PC-9 (cell line): ENCODE measurements around the gene KCNH6. TPM values are rescaled to one million over a fixed set of nuclear protein-coding genes. Genes with fewer than 3 reads are reported as not detected.

ENCODE experiments used
- BruUV-seq: library from RNA; stranded (reverse); fragments of 400-500 nt; replicated peaks from 2 replicates; lab custom pipeline; 2021; lab: Mats Ljungman, UMichigan
- CTCF ChIA-PET: fragments of 300-600 bp; sonication (Branson Sonifier 250); formaldehyde crosslinking; loops from one replicate; lab custom pipeline; 2022; ENCODE audit warnings: antibody characterized with exemption; lab: Charles Lee
- POLR2A ChIA-PET: fragments of 300-600 bp; sonication (Branson Sonifier 250); formaldehyde crosslinking; loops from one replicate; lab custom pipeline; 2022; ENCODE audit warnings: antibody characterized with exemption; ENCODE audit not compliant: unreplicated experiment; lab: Charles Lee
- DNase-seq, 2 experiments: peaks; one replicate each; pipeline versions ENCODE4 v3.0.0 to v3.0.0-alpha.2; 2015 to 2022; ENCODE audit warnings: mixed read lengths in 1 of 2
- H2AFZ ChIP-seq: fragments of 200-600 bp; sonication (generic); 2 replicates; pipeline ENCODE4 v1.8.1; 2017; ENCODE audit warnings: antibody characterized with exemption
- H3F3A ChIP-seq: fragments of 200-600 bp; sonication (generic); 2 replicates; pipeline ENCODE4 v1.8.1; 2017; ENCODE audit warnings: antibody characterized with exemption, mild to moderate bottlenecking, low read depth; ENCODE audit not compliant: insufficient read depth
- H3K27ac ChIP-seq: fragments of 200-600 bp; sonication (generic); 2 replicates; pipeline ENCODE4 v1.6.1; 2016; ENCODE audit warnings: mixed run types
- H3K27me3 ChIP-seq: fragments of 200-600 bp; sonication (generic); 2 replicates; pipeline ENCODE4 v1.6.1; 2016; ENCODE audit warnings: low read depth, mixed run types; ENCODE audit not compliant: insufficient read depth
- H3K36me3 ChIP-seq: fragments of 200-600 bp; sonication (generic); 2 replicates; pipeline ENCODE4 v1.6.1; 2016; ENCODE audit warnings: low read depth, mixed run types
- H3K4me1 ChIP-seq: fragments of 200-600 bp; sonication (generic); replicated peaks from 2 replicates; pipeline ENCODE4 v1.6.1; 2016; ENCODE audit warnings: mixed run types; ENCODE audit not compliant: insufficient read depth
- H3K4me2 ChIP-seq: fragments of 200-600 bp; sonication (generic); 2 replicates; pipeline ENCODE4 v1.6.1; 2017; ENCODE audit warnings: mixed run types
- H3K4me3 ChIP-seq: fragments of 200-600 bp; sonication (generic); 2 replicates; pipeline ENCODE4 v1.6.1; 2016; ENCODE audit warnings: mixed run types
- H3K79me2 ChIP-seq: fragments of 200-600 bp; sonication (generic); 2 replicates; pipeline ENCODE4 v1.6.1; 2017; ENCODE audit warnings: low read depth, mixed run types
- H3K9me2 ChIP-seq: fragments of 200-600 bp; sonication (generic); 2 replicates; pipeline ENCODE4 v1.8.1; 2017; ENCODE audit warnings: mild to moderate bottlenecking; ENCODE audit not compliant: insufficient read depth
- H3K9me3 ChIP-seq: fragments of 200-600 bp; sonication (generic); 2 replicates; pipeline ENCODE4 v1.8.1; 2016; ENCODE audit warnings: low read depth; ENCODE audit not compliant: insufficient read depth
- H4K20me1 ChIP-seq: fragments of 200-600 bp; sonication (generic); 2 replicates; pipeline ENCODE4 v1.8.1; 2017; ENCODE audit not compliant: insufficient read depth
- EZH2 ChIP-seq: fragments of 200-600 bp; sonication (generic); IDR thresholded peaks from 2 replicates; pipeline ENCODE4 v1.8.0; 2017; ENCODE audit warnings: antibody characterized with exemption, low read depth
- intact Hi-C: fragments of 100-400 bp; cut with micrococcal nuclease; formaldehyde crosslinking; loops from one replicate; pipeline ENCODE4 v1.10.0; 2022; ENCODE audit not compliant: unreplicated experiment
- total RNA-seq: library from RNA; stranded (reverse); gene quantifications from 2 replicates; pipeline ENCODE4 v1.2.3, GENCODE V29; 2021
- TF ChIP-seq, protein P1 (sequence below): fragments of 200-600 bp; sonication (generic); conservative IDR thresholded peaks from 2 replicates; pipeline ENCODE4 v1.6.1; 2017; ENCODE audit warnings: mixed run types, antibody characterized with exemption, mild to moderate bottlenecking, moderate library complexity

The KCNH6 gene
- total RNA-seq, 1 experiment from 2014 or later: not detected

DNA sequence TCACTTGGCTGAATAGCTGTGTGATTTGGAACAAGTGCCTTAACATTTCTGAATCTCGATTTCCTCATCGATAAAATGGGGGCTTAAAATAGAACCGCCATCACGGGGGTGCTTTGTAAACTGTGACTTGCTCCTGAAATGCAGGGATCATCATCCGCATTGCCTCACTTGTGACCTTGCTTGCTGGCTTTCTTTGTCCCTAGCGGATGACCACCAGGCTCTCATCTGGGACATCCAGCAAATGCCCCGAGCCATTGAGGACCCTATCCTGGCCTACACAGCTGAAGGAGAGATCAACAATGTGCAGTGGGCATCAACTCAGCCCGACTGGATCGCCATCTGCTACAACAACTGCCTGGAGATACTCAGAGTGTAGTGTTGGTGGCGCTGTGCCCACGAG is 65.6 kb downstream of the KCNH6 start:
- CTCF ChIA-PET: no interaction called here
- POLR2A ChIA-PET: no interaction called here
- intact Hi-C loops: no loop called here
- H3K4me1 ChIP-seq: no peaks in the 10 kb centered on the region
- no peaks in the 10 kb centered on the region for H3K9me2 ChIP-seq
- no peaks in the 10 kb centered on the region for H3K79me2 ChIP-seq
- no peaks in the 10 kb centered on the region for H3K9me3 ChIP-seq
- BruUV-seq: no TSS peak
- peaks cover 3% of the 10 kb centered on the region; the same call in 1 of the 2 replicates for H3F3A ChIP-seq
- H2AFZ ChIP-seq: no peak overlapping the region
- no peaks in the 10 kb centered on the region for H3K27me3 ChIP-seq
- peaks cover 4% of the 10 kb centered on the region; the same call in 1 of the 2 replicates for H4K20me1 ChIP-seq
- no peak for DNase-seq
- H3K27ac ChIP-seq: no peak overlapping the region
- peaks cover 19% of the 10 kb centered on the region; the same call in 1 of the 2 replicates for H3K36me3 ChIP-seq
- H3K4me3 ChIP-seq: no peak overlapping the region
- H3K4me2 ChIP-seq: no peak overlapping the region
- TF ChIP-seq, protein P1, sequence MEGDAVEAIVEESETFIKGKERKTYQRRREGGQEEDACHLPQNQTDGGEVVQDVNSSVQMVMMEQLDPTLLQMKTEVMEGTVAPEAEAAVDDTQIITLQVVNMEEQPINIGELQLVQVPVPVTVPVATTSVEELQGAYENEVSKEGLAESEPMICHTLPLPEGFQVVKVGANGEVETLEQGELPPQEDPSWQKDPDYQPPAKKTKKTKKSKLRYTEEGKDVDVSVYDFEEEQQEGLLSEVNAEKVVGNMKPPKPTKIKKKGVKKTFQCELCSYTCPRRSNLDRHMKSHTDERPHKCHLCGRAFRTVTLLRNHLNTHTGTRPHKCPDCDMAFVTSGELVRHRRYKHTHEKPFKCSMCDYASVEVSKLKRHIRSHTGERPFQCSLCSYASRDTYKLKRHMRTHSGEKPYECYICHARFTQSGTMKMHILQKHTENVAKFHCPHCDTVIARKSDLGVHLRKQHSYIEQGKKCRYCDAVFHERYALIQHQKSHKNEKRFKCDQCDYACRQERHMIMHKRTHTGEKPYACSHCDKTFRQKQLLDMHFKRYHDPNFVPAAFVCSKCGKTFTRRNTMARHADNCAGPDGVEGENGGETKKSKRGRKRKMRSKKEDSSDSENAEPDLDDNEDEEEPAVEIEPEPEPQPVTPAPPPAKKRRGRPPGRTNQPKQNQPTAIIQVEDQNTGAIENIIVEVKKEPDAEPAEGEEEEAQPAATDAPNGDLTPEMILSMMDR: no peak
- no peak for TF ChIP-seq EZH2

GRCh38 chr17:63589646-63590045 is 66.5 kb downstream of the KCNH6 start:
- ChIA-PET POLR2A (no interaction called here), CTCF (interaction anchor here (0.5 kb wide), 1 partner anchor 123 kb away, joined by 5 read pairs; no protein-coding TSS in a partner anchor)
- TF ChIP-seq EZH2: no peak
- TF ChIP-seq, protein P1: no peak
- intact Hi-C loops: no loop called here
- no peaks in the 10 kb centered on the region for H3K79me2 ChIP-seq
- H3K9me2 ChIP-seq: no peaks in the 10 kb centered on the region
- H3K4me2 ChIP-seq: no peak overlapping the region
- peaks cover 15% of the 10 kb centered on the region; the same call in 1 of the 2 replicates for H3K36me3 ChIP-seq
- H4K20me1 ChIP-seq: peaks cover 4% of the 10 kb centered on the region; the same call in 1 of the 2 replicates
- peaks cover 3% of the 10 kb centered on the region; the same call in 1 of the 2 replicates for H3F3A ChIP-seq
- no peak for DNase-seq
- no peak overlapping the region for H3K4me3 ChIP-seq
- H3K27me3 ChIP-seq: no peaks in the 10 kb centered on the region
- no peaks in the 10 kb centered on the region for H3K4me1 ChIP-seq
- H3K9me3 ChIP-seq: no peaks in the 10 kb centered on the region
- no peak overlapping the region for H2AFZ ChIP-seq
- no TSS peak for BruUV-seq
- no peak overlapping the region for H3K27ac ChIP-seq

DNA sequence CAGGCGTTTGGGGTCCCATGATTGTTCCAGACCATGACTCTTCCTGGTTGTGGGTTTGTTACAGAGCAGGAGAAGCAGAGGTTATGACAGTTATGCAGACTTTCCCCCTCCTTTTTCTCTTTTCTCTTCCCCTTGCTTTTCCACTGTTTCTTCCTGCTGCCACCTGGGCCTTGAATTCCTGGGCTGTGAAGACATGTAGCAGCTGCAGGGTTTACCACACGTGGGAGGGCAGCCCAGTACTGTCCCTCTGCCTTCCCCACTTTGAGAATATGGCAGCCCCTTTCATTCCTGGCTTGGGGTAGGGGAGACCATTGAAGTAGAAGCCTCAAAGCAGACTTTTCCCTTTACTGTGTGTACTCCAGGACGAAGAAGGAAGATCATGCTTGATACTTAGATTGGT is 69.6 kb downstream of the KCNH6 start:
- Histone ChIP-seq H3K79me2 (no peaks in the 10 kb centered on the region), H4K20me1 (peaks cover 4% of the 10 kb centered on the region; the same call in 1 of the 2 replicates), H3K4me2 (no peak overlapping the region), H3F3A (peaks cover 3% of the 10 kb centered on the region; the same call in 1 of the 2 replicates), H3K27me3 (no peaks in the 10 kb centered on the region), H3K27ac (no peak overlapping the region), H3K4me1 (no peaks in the 10 kb centered on the region), H3K9me2 (no peaks in the 10 kb centered on the region), H2AFZ (no peak overlapping the region), H3K9me3 (no peaks in the 10 kb centered on the region), H3K36me3 (0 out of 2 replicates have a peak, but pooled peaks cover 9% of the 10 kb centered on the region), H3K4me3 (no peak overlapping the region)
- intact Hi-C loops: no loop called here
- CTCF ChIA-PET: interaction anchor here (0.6 kb wide), 1 partner anchor 41 kb away, joined by 3 read pairs; no protein-coding TSS in a partner anchor
- POLR2A ChIA-PET: interaction anchor here (0.7 kb wide), 1 partner anchor 149 kb away, joined by 6 read pairs; no protein-coding TSS in a partner anchor
- TF ChIP-seq, protein P1: no peak
- no peak for TF ChIP-seq EZH2
- BruUV-seq: no TSS peak
- no peak for DNase-seq
